Right lobe of liver (tissue), 6 donors: ENCODE data around the gene DNMT3L. TPM values are rescaled to one million over a fixed set of nuclear protein-coding genes. Genes with fewer than 3 reads are reported as not detected.

ENCODE experiments used
- ATAC-seq, 4 donors: fragments of 200-7000 bp; cut with Tn5 transposase; one replicate each; pipeline ENCODE4 v1.9.1; 2020; ENCODE audit warnings: mild to moderate bottlenecking in 4 of 4, moderate library complexity in 4 of 4
- DNase-seq, 3 donors: peaks; one replicate each; pipeline ENCODE4 v3.0.0-alpha.2; 2020
- H3K27ac ChIP-seq, 3 donors: fragments of 200-600 bp; one replicate each; pipeline ENCODE4 v1.8.0; 2022
- H3K27me3 ChIP-seq, 2 donors: fragments of 200-600 bp; one replicate each; pipeline ENCODE4 v1.8.0; 2022
- H3K36me3 ChIP-seq, 4 donors: fragments of 200-600 bp; sonication (generic) in 1 of 4; one replicate each; pipeline versions ENCODE4 v1.5.1 to v1.8.0; 2017 to 2022; ENCODE audit warnings: control low read depth in 1 of 4
- H3K4me1 ChIP-seq, 4 donors: fragments of 200-600 bp; sonication (generic) in 1 of 4; one replicate each; pipeline versions ENCODE4 v1.5.1 to v1.8.0; 2017 to 2022; ENCODE audit warnings: control low read depth in 1 of 4
- H3K4me3 ChIP-seq, 3 donors: fragments of 200-600 bp; one replicate each; pipeline ENCODE4 v1.8.0; 2022
- H3K9me3 ChIP-seq, 4 donors: fragments of 200-600 bp; sonication (generic) in 1 of 4; one replicate each; pipeline versions ENCODE4 v1.5.1 to v1.8.0; 2017 to 2022; ENCODE audit warnings: control low read depth in 1 of 4
- CTCF ChIP-seq, 4 donors: fragments of 200-600 bp in 3 of 4; fragments of 450-650 bp in 1 of 4; IDR thresholded peaks; one replicate each; pipeline versions ENCODE4 v1.5.1 to v1.8.0; 2016 to 2022; ENCODE audit warnings: antibody characterized with exemption in 4 of 4, mild to moderate bottlenecking in 2 of 4
- POLR2A ChIP-seq: fragments of 450-650 bp; IDR thresholded peaks from one replicate; pipeline ENCODE4 v1.6.1; 2017; ENCODE audit warnings: antibody characterized with exemption, mild to moderate bottlenecking
- WGBS: methylation state at CpG from one replicate; pipeline ENCODE4 v1.1.6; 2018; ENCODE audit warnings: low coverage, low lambda C conversion rate; ENCODE audit not compliant: insufficient coverage; ENCODE audit errors: missing lambda C conversion rate; 5-methylcytosine and 5-hydroxymethylcytosine counted together
- intact Hi-C, 2 donors: fragments of 100-400 bp; cut with DNase I; formaldehyde crosslinking; loops; one replicate each; pipeline versions ENCODE4 v1.11.2 to v1.14.1; 2022
- total RNA-seq, 6 experiments: library from RNA; depleted of rRNA in 2 of 6; stranded (reverse); fragments of >200 nt in 2 of 6; fragmentation: NEBNext Ultra II Directional in 3 of 6; extraction: Animal tissue kit (Norgen Biotek cat#: 25700) in 3 of 6; gene quantifications; one replicate each; pipeline versions ENCODE4 v1.1.0 to v1.2.4, GENCODE V29; 2016 to 2023
- donor health status: DM: no; HTN: yes; CAD: no.
- donor health status: DM: no; HTN: no; CAD: no.
- donor health status: DM: no; HTN: no; CAD: no.
- donor health status: DM: no; HTN: yes; CAD: no.
- donor health status: DM: no; HTN: yes; CAD: no.

Gene DNMT3L
- total RNA-seq, 6 experiments from 2014 or later, result 0.29 to 2.3 (median 1.4) TPM; not detected in 3

GRCh38 chr21:44299085-44299457 is 37.4 kb upstream of the DNMT3L start:
- DNase-seq (no peak), ATAC-seq (no peak)
- Histone ChIP-seq H3K36me3 (no peaks in the 10 kb centered on the region), H3K9me3 (no peaks in the 10 kb centered on the region), H3K27ac (peak overlapping the region; percentile 84 to 88 (median 86)), H3K27me3 (no peaks in the 10 kb centered on the region), H3K4me1 (peaks cover 0 to 41% (median 14%) of the 10 kb centered on the region in 4 donors), H3K4me3 (peak overlapping the region; percentile 66 to 88 (median 71))
- 22% methylated on average over 10 of the region's 10 CpGs for WGBS
- intact Hi-C loops, result no loop called here
- no peak for TF ChIP-seq POLR2A
- no peak for TF ChIP-seq CTCF (IDR thresholded peaks at IDR 0.05)

- Histone ChIP-seq H3K27ac (no peak overlapping the region), H3K9me3 (no peaks in the 10 kb centered on the region), H3K27me3 (no peaks in the 10 kb centered on the region), H3K36me3 (no peaks in the 10 kb centered on the region), H3K4me1 (peaks cover 0 to 34% (median 11%) of the 10 kb centered on the region in 4 donors), H3K4me3 (no peak overlapping the region)
- intact Hi-C loops, result no loop called here
- no peak for ATAC-seq
- TF ChIP-seq CTCF (IDR thresholded peaks at IDR 0.05) (no peak), POLR2A (no peak)
- 85% methylated on average over 2 of the region's 2 CpGs for WGBS
- no peak for DNase-seq
These were observed 36.6 kb upstream of the DNMT3L start for GRCh38 chr21:44298301-44298700.

GRCh38 chr21:44297525-44298290 is 36.0 kb upstream of the DNMT3L start:
- WGBS, result 7% methylated on average over 7 of the region's 22 CpGs
- DNase-seq (peak; percentile 85 to 88 (median 86)), ATAC-seq (peak; percentile 66 to 73 (median 68))
- Histone ChIP-seq H3K27ac (no peak overlapping the region), H3K9me3 (no peaks in the 10 kb centered on the region), H3K4me1 (peaks cover 0 to 28% (median 8%) of the 10 kb centered on the region in 4 donors), H3K4me3 (no peak overlapping the region), H3K27me3 (no peaks in the 10 kb centered on the region), H3K36me3 (no peaks in the 10 kb centered on the region)
- intact Hi-C loops, result no loop called here
- TF ChIP-seq CTCF (IDR thresholded peaks at IDR 0.05), result peak; percentile 78 to 84 (median 84)
- no peak for TF ChIP-seq POLR2A

GRCh38 chr21:44296916-44297315 is 35.2 kb upstream of the DNMT3L start:
- DNase-seq, result no peak
- H3K27ac ChIP-seq, result no peak overlapping the region
- ATAC-seq, result no peak
- H3K4me1 ChIP-seq, result peaks cover 0 to 20% (median 8%) of the 10 kb centered on the region in 4 donors
- H3K4me3 ChIP-seq, result no peak overlapping the region
- TF ChIP-seq POLR2A (no peak), CTCF (IDR thresholded peaks at IDR 0.05) (no peak)
- WGBS, result 40% methylated on average over 1 of the region's 13 CpGs
- no peaks in the 10 kb centered on the region for H3K36me3 ChIP-seq
- no peaks in the 10 kb centered on the region for H3K9me3 ChIP-seq
- intact Hi-C loops, result no loop called here
- H3K27me3 ChIP-seq, result no peaks in the 10 kb centered on the region
